Measurements from ENCODE around the gene SIX4. TPM values are rescaled to one million over a fixed set of nuclear protein-coding genes. Genes with fewer than 3 reads are reported as not detected.

SIX4 gene
- total RNA-seq, 1 experiment from 2014 or later: 4.3 TPM

DNA sequence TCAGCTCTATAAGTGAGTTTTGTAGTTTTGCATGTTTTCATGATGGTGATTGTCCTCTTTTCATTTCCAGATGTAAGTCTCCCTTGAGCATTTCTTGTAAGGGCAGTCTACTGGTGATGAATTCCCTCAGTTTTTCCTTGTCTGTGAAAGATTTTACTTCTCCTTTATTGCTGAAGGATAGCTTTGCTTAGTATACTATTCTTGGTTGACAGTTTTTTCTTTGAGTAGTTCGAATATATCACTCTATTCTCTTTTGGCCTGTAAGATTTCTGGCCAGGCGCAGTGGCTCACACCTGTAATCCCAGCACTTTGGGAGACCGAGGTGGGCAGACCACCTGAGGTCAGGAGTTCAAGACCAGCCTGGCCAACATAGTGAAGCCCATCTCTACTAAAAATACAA is 23.6 kb downstream of the SIX4 start:
- H3K27ac Mint-ChIP-seq (ENCODE audit: unreplicated experiment): no peak overlapping the region
- ChIA-PET POLR2A (no interaction called here), CTCF (interaction anchor here (0.7 kb wide), 1 partner anchor 604 kb away, joined by 4 read pairs; no protein-coding TSS in a partner anchor)
- peaks cover 18% of the 10 kb centered on the region for H3K27me3 Mint-ChIP-seq (ENCODE audit: insufficient read depth, unreplicated experiment)
- H3K4me3 Mint-ChIP-seq (ENCODE audit: unreplicated experiment): no peak overlapping the region
- H3K9me3 ChIP-seq: no peaks in the 10 kb centered on the region
- DNase-seq: no peak
- no peaks in the 10 kb centered on the region for H3K4me1 Mint-ChIP-seq (ENCODE audit: low read depth, unreplicated experiment)
- H3K9me3 Mint-ChIP-seq (ENCODE audit: unreplicated experiment): peaks cover 10% of the 10 kb centered on the region
- H3K27me3 ChIP-seq (replicated peaks; ENCODE audit: control insufficient read depth, insufficient read depth, low read length): no peaks in the 10 kb centered on the region
- intact Hi-C loops (cut with micrococcal nuclease; ENCODE audit: unreplicated experiment): no loop called here
- H3K36me3 ChIP-seq (ENCODE audit: control insufficient read depth, insufficient read depth, low read length): no peaks in the 10 kb centered on the region
- BruUV-seq (replicated peaks): no TSS peak
- no peaks in the 10 kb centered on the region for H3K36me3 Mint-ChIP-seq (ENCODE audit: insufficient read depth, unreplicated experiment)
- H3K4me1 ChIP-seq: no peaks in the 10 kb centered on the region
- H3K4me3 ChIP-seq (ENCODE audit: low read depth, low read length): no peak overlapping the region
- TF ChIP-seq, protein P1, sequence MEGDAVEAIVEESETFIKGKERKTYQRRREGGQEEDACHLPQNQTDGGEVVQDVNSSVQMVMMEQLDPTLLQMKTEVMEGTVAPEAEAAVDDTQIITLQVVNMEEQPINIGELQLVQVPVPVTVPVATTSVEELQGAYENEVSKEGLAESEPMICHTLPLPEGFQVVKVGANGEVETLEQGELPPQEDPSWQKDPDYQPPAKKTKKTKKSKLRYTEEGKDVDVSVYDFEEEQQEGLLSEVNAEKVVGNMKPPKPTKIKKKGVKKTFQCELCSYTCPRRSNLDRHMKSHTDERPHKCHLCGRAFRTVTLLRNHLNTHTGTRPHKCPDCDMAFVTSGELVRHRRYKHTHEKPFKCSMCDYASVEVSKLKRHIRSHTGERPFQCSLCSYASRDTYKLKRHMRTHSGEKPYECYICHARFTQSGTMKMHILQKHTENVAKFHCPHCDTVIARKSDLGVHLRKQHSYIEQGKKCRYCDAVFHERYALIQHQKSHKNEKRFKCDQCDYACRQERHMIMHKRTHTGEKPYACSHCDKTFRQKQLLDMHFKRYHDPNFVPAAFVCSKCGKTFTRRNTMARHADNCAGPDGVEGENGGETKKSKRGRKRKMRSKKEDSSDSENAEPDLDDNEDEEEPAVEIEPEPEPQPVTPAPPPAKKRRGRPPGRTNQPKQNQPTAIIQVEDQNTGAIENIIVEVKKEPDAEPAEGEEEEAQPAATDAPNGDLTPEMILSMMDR (IDR thresholded peaks at IDR 0.05; ENCODE audit: insufficient read depth in 1 of 2, low read depth in 1 of 2, low read length in 1 of 2, severe bottlenecking in 1 of 2, unreplicated experiment in 1 of 2): no peak

GRCh38 chr14:60695327-60695726 is 28.8 kb downstream of the SIX4 start:
- Histone ChIP-seq H3K4me3 (ENCODE audit: low read depth, low read length) (no peak overlapping the region), H3K36me3 (ENCODE audit: control insufficient read depth, insufficient read depth, low read length) (no peaks in the 10 kb centered on the region), H3K4me1 (no peaks in the 10 kb centered on the region), H3K27me3 (replicated peaks; ENCODE audit: control insufficient read depth, insufficient read depth, low read length) (no peaks in the 10 kb centered on the region), H3K9me3 (no peaks in the 10 kb centered on the region)
- no peak for DNase-seq
- intact Hi-C loops (cut with micrococcal nuclease; ENCODE audit: unreplicated experiment): no loop called here
- no peaks in the 10 kb centered on the region for H3K9me3 Mint-ChIP-seq (ENCODE audit: unreplicated experiment)
- POLR2A ChIA-PET: no interaction called here
- peaks cover 21% of the 10 kb centered on the region for H3K27me3 Mint-ChIP-seq (ENCODE audit: insufficient read depth, unreplicated experiment)
- H3K4me3 Mint-ChIP-seq (ENCODE audit: unreplicated experiment): no peak overlapping the region
- no TSS peak for BruUV-seq (replicated peaks)
- H3K4me1 Mint-ChIP-seq (ENCODE audit: low read depth, unreplicated experiment): no peaks in the 10 kb centered on the region
- TF ChIP-seq, protein P1 (IDR thresholded peaks at IDR 0.05; ENCODE audit: insufficient read depth in 1 of 2, low read depth in 1 of 2, low read length in 1 of 2, severe bottlenecking in 1 of 2, unreplicated experiment in 1 of 2): no peak
- CTCF ChIA-PET: no interaction called here
- H3K36me3 Mint-ChIP-seq (ENCODE audit: insufficient read depth, unreplicated experiment): no peaks in the 10 kb centered on the region
- no peak overlapping the region for H3K27ac Mint-ChIP-seq (ENCODE audit: unreplicated experiment)

GRCh38 chr14:60691383-60692113 is 32.6 kb downstream of the SIX4 start:
- Histone ChIP-seq H3K9me3 (no peaks in the 10 kb centered on the region), H3K36me3 (ENCODE audit: control insufficient read depth, insufficient read depth, low read length) (no peaks in the 10 kb centered on the region), H3K4me3 (ENCODE audit: low read depth, low read length) (no peak overlapping the region), H3K4me1 (no peaks in the 10 kb centered on the region), H3K27me3 (replicated peaks; ENCODE audit: control insufficient read depth, insufficient read depth, low read length) (no peaks in the 10 kb centered on the region)
- H3K4me1 Mint-ChIP-seq (ENCODE audit: low read depth, unreplicated experiment): no peaks in the 10 kb centered on the region
- H3K4me3 Mint-ChIP-seq (ENCODE audit: unreplicated experiment): no peak overlapping the region
- peaks cover 11% of the 10 kb centered on the region for H3K27me3 Mint-ChIP-seq (ENCODE audit: insufficient read depth, unreplicated experiment)
- no peak overlapping the region for H3K27ac Mint-ChIP-seq (ENCODE audit: unreplicated experiment)
- no peaks in the 10 kb centered on the region for H3K36me3 Mint-ChIP-seq (ENCODE audit: insufficient read depth, unreplicated experiment)
- no peak for DNase-seq
- POLR2A ChIA-PET: no interaction called here
- BruUV-seq (replicated peaks): no TSS peak
- intact Hi-C loops (cut with micrococcal nuclease; ENCODE audit: unreplicated experiment): no loop called here
- no peaks in the 10 kb centered on the region for H3K9me3 Mint-ChIP-seq (ENCODE audit: unreplicated experiment)
- TF ChIP-seq, protein P1 (IDR thresholded peaks at IDR 0.05; ENCODE audit: insufficient read depth in 1 of 2, low read depth in 1 of 2, low read length in 1 of 2, severe bottlenecking in 1 of 2, unreplicated experiment in 1 of 2): no peak
- CTCF ChIA-PET: interaction anchor here (0.7 kb wide), 1 partner anchor 27 kb away, joined by 3 read pairs; no protein-coding TSS in a partner anchor
